Omental fat pad (tissue), 4 donors: ENCODE results near the gene MSANTD1. TPM values are rescaled to one million over a fixed set of nuclear protein-coding genes. Genes with fewer than 3 reads are reported as not detected.

ENCODE experiments used
- ATAC-seq: fragments of 150-250 bp; one replicate; pipeline ENCODE4 v1.9.1; 2016; ENCODE audit warnings: mild to moderate bottlenecking, moderate library complexity; ENCODE audit not compliant: low FRiP score
- DNase-seq: peaks from one replicate; pipeline ENCODE4 v3.0.0-alpha.2; 2019; ENCODE audit warnings: low spot score
- CTCF ChIP-seq, 3 donors: fragments of 450-650 bp; IDR thresholded peaks; one replicate each; pipeline ENCODE4 v1.5.1; 2016 to 2017; ENCODE audit warnings: antibody characterized with exemption in 3 of 3, mild to moderate bottlenecking in 3 of 3, moderate library complexity in 2 of 3
- total RNA-seq, 4 donors: library from RNA; depleted of rRNA; stranded (reverse); fragments of >200 nt; gene quantifications; one replicate each; pipeline ENCODE4 v1.1.0, GENCODE V29; 2016

MSANTD1 gene
- total RNA-seq, 4 donors from 2014 or later = 0.31 to 1.1 (median 0.86) TPM

DNA sequence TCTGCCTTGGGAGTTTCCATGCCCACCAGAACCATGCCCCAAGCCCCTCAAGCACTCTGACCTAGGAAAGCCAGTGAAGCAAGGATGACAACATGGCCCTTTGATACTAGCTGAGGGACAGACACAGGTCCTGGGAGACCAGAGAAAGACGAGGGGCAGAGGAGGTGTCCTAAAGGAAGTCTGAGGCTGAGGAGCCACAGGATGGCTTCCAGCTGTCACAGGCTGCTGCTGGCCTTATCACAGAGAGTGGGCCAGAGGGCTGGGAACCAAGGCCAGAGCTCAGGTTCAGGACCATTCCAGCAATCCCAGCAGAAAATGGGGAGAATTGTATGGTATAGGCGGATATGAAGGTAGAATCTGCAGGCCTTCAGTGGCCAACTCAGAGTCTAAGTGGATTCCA, 31.7 kb upstream of the MSANTD1 start:
- ATAC-seq (no peak), DNase-seq (no peak)
- TF ChIP-seq CTCF (IDR thresholded peaks at IDR 0.05) = no peak

DNA sequence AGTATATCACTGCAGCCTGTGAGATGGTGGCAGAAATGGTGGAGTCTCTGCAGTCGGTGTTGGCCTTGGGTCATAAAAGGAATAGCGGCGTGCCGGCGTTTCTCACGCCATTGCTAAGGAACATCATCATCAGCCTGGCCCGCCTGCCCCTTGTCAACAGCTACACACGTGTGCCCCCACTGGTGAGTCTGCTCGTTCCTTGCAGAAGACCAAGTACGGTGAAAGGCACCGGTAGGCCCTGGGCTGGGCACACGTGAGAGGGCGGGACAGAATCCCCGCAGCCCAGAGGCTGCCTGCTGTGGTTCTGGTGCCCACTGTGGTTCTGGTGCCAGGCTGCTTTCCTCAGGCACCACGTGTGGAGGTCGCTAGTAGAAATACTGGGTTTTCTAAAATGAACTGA, 31.2 kb upstream of the MSANTD1 start:
- TF ChIP-seq CTCF (IDR thresholded peaks at IDR 0.05) = no peak
- DNase-seq = no peak
- no peak for ATAC-seq

GRCh38 chr4:3218824-3219760, 29.9 kb upstream of the MSANTD1 start:
- DNase-seq = no peak
- no peak for TF ChIP-seq CTCF (IDR thresholded peaks at IDR 0.05)
- ATAC-seq = no peak

- ATAC-seq (no peak), DNase-seq (no peak)
- no peak for TF ChIP-seq CTCF (IDR thresholded peaks at IDR 0.05)
Measured at GRCh38 chr4:3219761-3220475, 29.0 kb upstream of the MSANTD1 start.

GRCh38 chr4:3220476-3221183, 28.3 kb upstream of the MSANTD1 start:
- ATAC-seq = no peak

GRCh38 chr4:3221184-3221494, 27.8 kb upstream of the MSANTD1 start:
- no peak for ATAC-seq
- TF ChIP-seq CTCF (IDR thresholded peaks at IDR 0.05) = no peak
- no peak for DNase-seq

More at GRCh38 chr4:3220476-3221183, 28.3 kb upstream of the MSANTD1 start:
- DNase-seq = no peak
- no peak for TF ChIP-seq CTCF (IDR thresholded peaks at IDR 0.05)
